ENCODE results near the gene KCNC3.

DNA sequence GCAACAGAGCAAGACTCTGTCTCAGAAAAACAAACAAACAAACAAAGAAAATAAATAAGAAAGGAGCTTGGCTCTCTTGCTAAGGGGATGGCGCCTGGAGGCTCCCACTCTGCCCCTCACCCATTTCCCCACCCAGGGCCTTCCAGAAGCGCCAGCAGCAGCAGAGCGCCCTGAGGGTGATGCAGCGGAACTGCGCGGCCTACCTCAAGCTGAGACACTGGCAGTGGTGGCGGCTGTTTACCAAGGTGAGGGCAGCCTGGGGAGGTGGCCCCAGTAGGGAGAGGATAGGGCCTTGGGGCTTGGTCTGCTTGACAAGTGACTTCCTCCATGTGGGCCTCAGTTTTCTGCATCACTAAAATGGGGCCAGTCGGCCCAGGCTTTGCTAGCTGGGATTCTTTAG lies 66.0 kb downstream of the KCNC3 start:
- TF ChIP-seq, protein P1, sequence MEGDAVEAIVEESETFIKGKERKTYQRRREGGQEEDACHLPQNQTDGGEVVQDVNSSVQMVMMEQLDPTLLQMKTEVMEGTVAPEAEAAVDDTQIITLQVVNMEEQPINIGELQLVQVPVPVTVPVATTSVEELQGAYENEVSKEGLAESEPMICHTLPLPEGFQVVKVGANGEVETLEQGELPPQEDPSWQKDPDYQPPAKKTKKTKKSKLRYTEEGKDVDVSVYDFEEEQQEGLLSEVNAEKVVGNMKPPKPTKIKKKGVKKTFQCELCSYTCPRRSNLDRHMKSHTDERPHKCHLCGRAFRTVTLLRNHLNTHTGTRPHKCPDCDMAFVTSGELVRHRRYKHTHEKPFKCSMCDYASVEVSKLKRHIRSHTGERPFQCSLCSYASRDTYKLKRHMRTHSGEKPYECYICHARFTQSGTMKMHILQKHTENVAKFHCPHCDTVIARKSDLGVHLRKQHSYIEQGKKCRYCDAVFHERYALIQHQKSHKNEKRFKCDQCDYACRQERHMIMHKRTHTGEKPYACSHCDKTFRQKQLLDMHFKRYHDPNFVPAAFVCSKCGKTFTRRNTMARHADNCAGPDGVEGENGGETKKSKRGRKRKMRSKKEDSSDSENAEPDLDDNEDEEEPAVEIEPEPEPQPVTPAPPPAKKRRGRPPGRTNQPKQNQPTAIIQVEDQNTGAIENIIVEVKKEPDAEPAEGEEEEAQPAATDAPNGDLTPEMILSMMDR (IDR thresholded peaks at IDR 0.05; ENCODE audit: extremely low read depth in 1 of 2, insufficient read depth in 1 of 2, low read depth in 1 of 2, low read length in 2 of 2): no peak
- TF ChIP-seq EZH2 (IDR thresholded peaks at IDR 0.05; ENCODE audit: borderline replicate concordance, low read depth, low read length, severe bottlenecking) (no peak), MYC (IDR thresholded peaks at IDR 0.05; ENCODE audit: low read depth, low read length) (no peak), JUN (IDR thresholded peaks at IDR 0.05; ENCODE audit: borderline replicate concordance, insufficient read depth, insufficient read length, low read depth) (no peak), POLR2AphosphoS5 (IDR thresholded peaks at IDR 0.05; ENCODE audit: insufficient read depth, low read depth, low read length) (no peak), POLR2A (IDR thresholded peaks at IDR 0.05; ENCODE audit: low read depth, low read length) (no peak), MAX (IDR thresholded peaks at IDR 0.05; ENCODE audit: insufficient read depth, insufficient read length) (no peak), FOS (IDR thresholded peaks at IDR 0.05; ENCODE audit: borderline replicate concordance, insufficient read depth, low read length) (no peak), GATA2 (IDR thresholded peaks at IDR 0.05; ENCODE audit: insufficient read depth, insufficient read length, low read depth, low read length) (no peak)

All from endothelial cell of umbilical vein (primary cell).